Putamen (tissue), 1 donor: Measurements from ENCODE around the gene ZNF618.

Experiments used
- DNase-seq: peaks from one replicate; pipeline ENCODE4 v3.0.0-alpha.2; 2016; ENCODE audit warnings: low spot score

Gene ZNF618, protein sequence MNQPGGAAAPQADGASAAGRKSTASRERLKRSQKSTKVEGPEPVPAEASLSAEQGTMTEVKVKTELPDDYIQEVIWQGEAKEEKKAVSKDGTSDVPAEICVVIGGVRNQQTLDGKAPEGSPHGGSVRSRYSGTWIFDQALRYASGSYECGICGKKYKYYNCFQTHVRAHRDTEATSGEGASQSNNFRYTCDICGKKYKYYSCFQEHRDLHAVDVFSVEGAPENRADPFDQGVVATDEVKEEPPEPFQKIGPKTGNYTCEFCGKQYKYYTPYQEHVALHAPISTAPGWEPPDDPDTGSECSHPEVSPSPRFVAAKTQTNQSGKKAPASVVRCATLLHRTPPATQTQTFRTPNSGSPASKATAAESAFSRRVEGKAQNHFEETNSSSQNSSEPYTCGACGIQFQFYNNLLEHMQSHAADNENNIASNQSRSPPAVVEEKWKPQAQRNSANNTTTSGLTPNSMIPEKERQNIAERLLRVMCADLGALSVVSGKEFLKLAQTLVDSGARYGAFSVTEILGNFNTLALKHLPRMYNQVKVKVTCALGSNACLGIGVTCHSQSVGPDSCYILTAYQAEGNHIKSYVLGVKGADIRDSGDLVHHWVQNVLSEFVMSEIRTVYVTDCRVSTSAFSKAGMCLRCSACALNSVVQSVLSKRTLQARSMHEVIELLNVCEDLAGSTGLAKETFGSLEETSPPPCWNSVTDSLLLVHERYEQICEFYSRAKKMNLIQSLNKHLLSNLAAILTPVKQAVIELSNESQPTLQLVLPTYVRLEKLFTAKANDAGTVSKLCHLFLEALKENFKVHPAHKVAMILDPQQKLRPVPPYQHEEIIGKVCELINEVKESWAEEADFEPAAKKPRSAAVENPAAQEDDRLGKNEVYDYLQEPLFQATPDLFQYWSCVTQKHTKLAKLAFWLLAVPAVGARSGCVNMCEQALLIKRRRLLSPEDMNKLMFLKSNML

DNA sequence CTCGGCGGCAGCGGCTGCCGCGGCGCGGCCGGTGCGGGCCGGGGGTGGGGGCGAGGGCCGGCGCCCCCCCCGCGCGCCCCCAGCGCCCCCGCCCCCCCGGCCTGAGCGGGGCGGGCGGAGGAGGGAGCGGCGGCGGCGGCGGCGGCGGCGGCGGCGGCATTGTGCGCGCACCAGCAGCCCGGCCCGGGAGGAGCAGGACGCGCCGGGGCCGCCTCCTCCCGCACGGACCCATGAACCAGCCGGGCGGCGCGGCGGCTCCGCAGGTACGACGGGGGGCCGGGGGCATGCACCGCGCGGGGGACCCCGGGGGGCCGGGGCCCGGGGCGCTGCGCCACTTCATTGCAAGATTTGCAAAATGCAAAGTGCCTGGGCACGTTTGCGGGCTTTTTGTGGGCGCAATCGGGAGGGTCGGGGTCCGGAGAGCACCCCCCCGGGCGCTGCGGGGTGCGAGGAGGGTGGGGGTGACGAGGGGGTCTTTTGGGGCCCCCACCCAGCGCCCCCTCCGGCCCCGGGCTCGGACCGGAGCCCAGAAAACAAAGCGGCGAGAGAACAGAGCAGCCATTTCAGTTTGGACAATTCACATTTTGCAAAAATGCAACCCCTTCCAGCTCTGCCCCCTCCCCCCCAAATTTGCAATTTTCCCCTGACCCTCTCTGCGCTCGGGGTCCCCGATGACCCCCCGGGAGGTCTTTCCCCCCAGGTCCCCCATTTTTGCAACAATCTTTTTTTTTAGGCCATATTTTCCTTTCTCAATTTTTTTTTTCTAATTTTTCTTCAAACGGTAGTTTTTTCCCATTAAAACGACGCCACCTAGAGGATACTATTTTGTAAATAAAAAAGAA lies at the start of gene ZNF618:
Gene ZNF618, plus strand, starts transcription at position 159 of the 842 bp plus-strand sequence. Its CDS starts 72 bp downstream, at position 231.
- DNase-seq, result no peak

DNA sequence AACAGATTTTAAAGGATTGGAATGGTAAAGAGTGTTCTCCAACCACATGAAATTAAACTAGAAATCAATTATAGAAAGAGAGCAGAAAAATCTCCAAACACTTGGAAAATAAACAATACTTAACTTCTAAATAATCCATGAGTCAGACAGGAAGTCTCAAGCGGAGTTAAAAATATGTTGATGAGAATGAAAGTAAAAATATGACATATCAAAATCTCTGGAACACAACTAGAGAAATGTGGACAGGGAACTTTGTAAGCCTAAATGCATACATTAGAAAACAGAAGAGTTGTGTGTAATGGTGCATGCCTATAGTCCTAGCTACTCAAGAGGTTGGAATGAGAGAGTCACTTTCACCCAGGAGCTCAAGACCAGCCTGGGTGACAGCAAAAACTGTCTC lies 47.9 kb upstream of the ZNF618 start:
- no peak for DNase-seq

DNA sequence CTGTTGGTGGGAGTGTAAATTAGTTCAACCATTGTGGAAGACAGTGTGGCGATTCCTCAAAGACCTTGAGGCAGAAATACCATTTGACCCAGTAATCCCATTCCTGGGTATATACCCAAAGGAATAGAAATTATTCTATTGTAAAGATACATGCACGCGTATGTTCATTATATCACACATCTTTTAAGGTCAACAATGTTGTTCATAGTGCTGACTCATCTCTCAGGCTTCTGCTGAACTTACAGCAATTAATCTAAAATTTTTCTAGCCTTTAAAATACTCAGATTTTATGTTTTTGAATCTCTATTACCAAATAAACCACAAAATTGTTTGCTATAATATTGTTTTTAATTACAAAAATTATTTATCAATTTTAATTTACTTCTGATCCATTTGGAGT lies 38.8 kb upstream of the ZNF618 start:
- DNase-seq, result no peak

DNA sequence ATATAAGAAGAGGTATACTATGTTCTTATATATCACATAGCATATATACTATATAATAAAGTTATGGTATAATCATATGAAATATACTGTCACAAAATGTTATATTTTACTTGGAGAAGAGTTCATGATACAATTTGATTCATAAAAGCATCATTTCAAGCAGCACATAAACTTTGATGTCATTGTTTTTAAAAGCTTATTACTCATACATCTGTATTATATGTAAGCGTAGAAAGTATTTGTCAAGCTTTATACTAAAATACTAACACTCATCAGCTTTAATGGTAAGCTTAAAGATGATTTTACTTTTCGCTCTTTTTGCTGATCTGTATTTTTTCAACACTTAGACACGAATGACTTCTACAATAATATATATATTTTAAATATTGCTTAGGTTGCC lies 34.0 kb upstream of the ZNF618 start:
- no peak for DNase-seq

DNA sequence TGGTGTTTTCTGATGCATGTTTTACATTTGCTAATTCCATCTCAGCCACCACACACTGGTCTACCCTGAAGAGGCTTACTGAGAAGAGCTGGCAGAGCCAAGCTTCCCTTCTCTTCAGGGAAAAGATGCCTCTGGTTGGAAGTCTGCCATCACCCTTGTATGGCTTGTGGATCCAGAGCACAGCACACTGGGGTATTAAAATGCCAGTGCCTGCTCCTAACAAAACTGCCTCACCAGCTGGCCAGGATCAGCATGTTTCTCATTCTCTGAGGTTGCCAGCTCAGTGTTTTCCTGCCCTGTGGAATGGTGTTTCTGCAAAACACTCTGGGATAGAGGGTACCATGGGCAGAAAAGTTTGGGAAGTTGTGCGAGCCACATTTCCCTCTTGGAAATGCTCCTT lies 31.6 kb upstream of the ZNF618 start:
- DNase-seq, result no peak

DNA sequence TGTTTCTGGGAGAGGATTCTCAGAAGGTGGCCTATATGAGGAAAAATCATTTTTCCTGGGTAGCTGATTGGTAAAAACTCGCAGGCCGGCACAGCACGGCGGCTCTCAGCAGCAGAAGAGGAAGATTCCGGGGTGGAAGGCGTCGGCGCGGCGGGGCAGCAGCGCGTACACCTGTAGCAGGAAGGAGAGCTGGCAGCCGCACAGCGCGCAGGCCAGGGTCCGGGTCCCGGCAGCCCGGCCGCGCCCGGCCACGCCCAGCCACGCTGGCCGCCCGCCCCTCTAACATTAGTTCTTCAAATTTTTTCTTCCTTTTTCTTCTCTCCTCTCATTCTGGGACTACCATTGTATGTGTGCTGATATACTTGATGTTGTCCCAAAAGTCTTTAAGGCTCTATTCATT lies 24.8 kb upstream of the ZNF618 start:
- DNase-seq, result no peak

DNA sequence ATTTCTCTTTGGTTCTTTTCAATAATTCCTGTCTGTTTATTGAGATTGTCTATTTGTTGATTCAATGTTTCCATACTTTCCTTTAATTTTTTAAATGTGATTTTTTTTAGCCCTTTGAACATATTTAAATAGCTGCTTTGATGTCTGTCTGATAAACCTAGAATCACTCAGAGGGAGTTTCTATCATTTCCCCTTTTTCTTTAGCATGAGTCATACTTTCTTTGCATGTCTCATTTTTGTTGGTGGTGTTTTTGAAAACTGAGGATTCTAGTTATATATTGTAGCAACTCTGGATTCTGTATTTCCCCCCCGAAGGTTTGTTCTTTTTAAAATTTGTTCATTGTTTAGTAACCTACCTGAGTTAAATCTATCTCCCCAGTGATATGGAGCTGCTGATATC lies 24.2 kb upstream of the ZNF618 start:
- DNase-seq, result no peak

DNA sequence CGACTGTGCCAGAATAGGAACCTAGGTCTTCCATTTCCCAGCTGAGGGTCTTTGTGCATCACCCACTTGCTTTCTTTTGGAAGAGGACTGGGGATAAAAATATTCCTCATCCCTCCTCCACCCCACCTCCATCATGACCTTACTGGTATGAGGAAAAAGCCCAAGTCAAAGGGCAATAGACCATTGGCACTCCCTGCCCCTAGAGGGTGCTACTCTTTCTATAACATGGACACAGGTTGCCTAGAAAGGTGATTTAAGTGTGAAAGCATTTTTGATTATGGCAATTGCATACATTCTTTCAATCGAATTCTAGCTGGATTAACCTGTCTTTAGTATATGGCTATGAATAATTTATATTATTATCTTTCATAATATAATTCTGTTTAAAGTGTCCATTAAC lies 22.8 kb upstream of the ZNF618 start:
- no peak for DNase-seq

DNA sequence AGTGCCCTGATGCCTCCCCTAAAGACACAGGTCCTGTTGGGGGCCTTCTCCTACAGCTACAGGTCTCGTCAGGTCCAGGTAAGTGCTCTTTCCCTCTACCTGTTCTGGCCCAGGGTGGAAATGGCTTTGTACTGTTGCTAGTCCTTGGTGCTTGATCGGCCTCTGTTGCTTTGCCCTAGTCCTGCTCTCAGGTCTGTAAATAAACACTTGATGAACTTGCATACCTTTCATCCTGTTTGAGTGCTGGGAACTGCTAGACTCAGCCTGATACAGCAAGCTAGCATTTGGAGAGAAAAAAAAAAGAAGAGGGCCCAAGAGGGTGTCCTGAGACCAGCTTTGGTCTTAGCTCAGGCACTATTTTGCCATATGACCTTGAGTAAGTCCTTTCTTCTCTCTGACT lies 21.8 kb upstream of the ZNF618 start:
- DNase-seq, result no peak

DNA sequence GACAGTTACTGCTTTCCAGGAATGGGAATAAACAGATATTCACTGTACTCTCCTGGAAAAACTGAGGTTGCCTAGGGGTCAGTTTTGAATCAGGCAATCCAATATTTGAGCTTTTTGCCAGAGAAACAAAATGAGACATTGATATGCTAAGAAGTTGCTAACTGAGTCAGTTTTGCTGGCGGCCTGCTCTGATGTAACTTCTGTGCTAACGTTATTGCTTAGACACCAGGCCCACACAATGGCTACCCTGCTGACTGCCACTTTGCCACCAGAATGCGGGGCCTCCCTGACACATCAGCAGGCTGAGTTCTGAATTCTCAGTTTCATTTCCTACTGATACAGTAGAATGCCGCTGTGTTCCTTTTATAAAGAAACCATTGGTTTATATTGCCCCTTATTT lies 18.2 kb upstream of the ZNF618 start:
- DNase-seq, result no peak

DNA sequence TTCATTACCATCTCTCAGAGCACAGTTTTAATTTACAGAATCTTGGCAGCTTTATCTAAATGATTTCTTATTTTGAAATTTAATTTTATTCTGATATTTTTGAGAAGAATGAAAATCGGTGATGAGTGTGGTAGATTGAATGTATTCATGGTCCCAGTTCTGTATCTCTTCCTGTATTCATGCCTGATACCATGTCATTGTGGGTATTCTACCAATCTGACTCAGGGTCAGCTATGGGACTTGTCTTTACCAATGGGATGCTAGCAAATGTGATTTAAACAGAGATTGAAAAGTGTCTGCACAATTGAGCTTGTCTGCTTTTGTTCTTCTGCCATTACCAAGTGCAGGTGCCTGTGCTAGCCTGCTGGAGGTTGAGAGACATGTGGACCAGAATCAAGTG lies 17.8 kb upstream of the ZNF618 start:
- no peak for DNase-seq

DNA sequence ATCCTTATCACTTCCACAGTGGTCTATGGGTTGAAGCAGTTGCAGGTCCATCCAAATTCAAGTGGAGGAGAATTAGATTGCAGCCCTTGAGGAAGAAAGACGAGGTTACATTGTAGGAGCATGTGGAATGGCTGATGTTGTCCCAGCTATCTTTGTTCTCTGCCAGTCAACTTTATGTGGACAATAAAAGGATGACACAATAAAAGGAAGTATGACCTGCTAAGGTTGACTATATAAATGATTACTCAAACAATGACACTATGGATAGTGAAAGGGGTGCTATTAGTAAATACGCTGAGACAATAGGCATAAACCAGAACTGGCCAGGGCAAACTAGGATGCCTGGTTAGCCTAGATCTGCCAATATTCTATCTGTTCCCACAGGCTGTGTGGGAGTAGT lies 12.8 kb upstream of the ZNF618 start:
- DNase-seq, result no peak

DNA sequence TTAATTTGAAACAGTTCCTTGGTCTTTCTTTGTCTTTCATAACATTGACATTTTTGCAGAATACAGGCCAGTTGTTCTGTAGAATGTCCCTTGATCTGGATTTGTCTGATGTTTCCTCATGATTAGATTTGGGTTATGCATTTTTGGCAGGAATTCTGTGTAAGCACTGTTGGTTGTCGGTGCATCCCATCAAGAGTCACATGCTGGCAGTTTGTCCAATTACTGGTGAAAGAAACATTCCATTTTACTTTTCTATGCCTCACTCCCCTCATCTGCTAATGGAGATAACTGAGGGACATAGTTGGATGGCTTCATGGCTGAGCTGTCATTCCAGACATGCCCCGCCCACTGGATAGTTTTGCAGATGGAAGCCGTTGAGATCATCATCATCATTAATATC lies 7.6 kb upstream of the ZNF618 start:
- no peak for DNase-seq

DNA sequence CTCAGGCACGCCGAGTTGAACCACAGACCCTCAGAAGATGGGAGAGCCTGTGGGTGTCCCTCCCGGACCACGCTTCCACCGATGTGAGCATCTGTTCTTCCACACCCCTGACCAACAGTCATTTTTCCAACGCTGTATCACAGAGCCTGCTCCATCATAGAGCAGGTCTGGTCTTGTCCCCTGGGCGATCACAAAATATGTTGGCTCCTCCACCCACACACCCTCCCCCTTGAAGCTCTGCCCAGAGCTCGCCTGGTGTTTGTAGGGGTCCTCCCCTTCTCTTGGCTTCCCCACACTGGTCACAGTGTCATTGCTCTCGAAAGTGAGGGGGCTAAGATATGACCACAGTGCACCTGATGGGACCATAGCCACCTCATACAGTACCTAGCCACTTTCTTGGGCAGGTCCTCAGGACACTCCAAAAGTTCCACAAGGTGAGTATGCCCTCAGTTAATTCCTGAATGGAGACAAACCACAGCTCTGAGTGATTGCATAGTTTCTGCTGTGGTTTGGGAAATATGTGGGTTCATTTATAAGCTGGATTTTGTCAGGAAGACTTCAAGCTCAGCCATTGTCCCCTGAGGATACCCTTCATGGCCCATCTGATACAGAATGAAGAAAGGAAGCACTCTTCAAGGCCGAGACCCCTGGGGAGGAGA lies 3.5 kb upstream of the ZNF618 start:
- no peak for DNase-seq

DNA sequence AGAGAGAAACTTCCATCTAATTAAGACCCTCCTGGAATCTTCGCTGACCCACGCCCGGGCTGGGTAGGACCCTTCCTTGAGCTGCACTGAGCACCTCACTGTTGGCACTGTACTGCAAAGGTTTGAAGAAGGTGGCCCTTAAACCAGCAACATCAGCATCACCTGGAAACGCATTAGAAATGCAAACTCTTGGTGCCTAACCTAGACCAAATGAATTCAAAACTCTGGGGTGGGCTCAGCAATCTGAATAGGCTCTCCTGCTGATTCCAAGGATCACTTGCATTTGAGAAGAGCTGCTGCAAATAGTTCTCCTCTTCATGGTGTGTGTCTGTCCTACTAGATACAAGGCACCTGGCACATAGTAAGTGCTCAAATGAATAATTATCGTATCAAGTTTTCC lies 2.7 kb upstream of the ZNF618 start:
- DNase-seq, result no peak

DNA sequence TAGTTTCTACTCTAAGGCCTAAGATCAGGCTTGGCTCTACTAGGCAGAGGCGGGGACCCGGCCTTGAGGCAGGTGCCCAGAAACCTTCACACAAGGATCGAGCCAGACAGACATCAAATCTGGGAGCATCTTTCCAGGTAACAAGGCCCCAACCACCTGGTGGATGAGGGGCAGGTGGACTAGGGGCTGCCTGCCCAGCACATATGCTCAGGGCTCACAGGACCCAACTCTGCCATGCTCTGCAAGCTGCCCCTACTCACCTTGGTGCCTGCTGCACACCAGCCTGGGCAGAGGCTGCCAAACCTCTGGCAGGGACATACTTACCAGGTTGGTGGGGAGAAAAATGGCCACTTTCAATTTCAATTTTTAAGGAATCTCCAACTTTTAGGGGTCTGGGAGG lies 2.2 kb upstream of the ZNF618 start:
- DNase-seq, result no peak

DNA sequence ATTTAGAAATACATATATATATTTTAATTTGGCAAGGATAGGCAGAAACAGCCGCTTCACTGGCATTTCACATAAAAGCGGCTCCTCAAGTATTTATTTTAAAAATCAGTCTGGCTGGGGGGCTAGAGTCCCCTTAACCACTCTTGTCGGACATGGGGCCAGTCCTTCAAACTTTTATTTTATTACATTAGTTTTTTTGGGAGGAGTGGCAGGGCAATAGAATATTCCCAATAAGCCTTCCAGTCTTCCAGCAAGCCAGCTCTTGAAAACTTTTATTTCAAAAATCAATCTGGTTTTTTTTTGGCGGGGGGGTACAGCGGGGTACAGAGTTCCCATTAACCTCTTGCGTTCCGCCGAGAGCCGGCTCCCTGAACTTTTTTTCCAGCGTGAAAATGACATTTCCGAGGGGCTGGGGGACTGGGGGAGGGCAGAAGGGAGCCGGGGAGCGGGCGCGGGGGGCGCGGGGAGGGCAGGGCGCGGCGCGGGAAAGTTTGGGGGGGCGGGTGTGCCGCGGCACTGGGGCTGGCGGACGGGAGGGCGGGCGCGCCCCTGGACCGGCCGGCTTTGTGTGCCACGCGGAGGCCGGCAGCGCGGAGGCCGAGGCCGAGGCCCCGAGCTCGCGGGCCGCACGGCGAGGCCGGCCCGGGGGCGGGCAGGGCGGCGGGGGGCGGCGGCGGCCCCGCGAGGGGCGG lies 504 bp upstream of the ZNF618 start:
- DNase-seq, result no peak

DNA sequence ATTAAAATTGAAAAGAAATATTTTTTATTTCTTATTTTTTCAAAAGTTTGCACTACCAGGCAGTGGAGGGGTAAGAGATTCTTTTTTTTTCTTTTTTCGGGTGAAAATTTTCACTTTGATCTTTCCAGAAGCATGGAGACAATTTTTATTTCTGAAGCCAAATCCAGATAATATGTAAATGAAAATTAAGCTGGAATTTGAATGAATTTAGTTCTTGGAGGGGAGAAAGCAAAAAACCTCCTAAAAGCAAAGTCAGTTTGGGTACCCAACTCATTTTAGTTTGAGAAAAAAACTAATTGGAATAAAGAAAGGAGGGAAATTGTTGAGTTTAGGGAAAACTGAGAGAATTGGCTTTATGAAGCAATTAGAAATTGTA lies 872 bp downstream of the ZNF618 start:
- no peak for DNase-seq

DNA sequence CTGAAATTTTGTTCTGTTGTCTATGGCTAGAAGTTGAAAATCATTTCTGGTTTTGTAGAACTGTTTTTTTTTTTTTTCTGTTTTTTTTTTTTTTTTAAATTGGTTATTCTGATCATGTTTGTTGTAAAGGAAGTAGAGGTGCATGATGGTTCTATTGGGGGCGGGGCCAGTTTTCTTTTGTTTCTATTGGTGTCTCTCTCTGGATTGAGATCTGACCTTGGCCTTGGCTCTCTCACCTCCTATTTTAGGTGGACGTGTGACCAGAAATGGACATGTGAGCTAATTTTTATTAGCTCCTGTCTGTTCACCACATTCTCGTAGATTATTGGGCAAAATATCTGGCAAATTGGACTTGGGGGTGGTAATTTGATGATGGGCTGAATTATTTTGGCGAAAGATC lies 3.2 kb downstream of the ZNF618 start:
- no peak for DNase-seq

DNA sequence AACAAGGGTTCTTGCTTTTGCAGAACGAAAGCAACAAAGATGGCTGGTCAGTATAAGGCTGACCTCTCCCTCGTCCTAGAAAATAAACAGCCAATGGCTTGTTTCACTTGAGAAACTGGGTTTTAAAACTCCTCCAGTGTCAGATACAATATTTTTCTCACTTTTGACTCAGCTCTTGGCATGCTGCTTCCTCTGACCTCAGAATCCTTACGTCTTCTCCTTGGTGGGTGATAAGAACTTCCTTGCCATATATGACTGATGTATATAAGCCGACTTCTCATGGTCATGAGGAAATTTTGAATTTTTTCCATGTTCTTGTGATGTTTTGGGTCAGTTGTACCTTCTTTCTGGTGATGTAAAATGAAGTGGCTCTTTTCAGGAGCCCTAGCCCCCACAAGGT lies 3.8 kb downstream of the ZNF618 start:
- DNase-seq, result no peak

DNA sequence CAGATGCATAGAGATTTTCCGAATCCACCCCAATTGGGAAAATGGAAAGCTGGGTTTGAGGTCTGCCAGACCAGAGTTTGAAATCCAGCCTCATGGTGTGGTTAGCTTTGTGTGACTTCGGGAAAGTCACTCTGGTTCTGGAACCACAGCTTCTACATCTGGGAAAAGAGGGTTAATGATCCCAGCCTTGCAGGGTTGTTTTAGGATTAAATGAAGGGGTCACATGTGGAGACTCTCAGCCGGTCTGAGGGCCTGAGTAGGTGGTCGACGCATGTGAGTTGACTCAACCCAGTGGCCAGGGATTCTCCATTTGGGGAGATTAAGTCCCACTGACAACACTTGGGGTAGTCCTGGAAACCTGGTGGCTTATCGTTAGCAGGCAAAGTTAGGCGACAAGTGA lies 6.1 kb downstream of the ZNF618 start:
- no peak for DNase-seq
